ENCODE data around the gene TRA2A.

- TF ChIP-seq, protein P1, sequence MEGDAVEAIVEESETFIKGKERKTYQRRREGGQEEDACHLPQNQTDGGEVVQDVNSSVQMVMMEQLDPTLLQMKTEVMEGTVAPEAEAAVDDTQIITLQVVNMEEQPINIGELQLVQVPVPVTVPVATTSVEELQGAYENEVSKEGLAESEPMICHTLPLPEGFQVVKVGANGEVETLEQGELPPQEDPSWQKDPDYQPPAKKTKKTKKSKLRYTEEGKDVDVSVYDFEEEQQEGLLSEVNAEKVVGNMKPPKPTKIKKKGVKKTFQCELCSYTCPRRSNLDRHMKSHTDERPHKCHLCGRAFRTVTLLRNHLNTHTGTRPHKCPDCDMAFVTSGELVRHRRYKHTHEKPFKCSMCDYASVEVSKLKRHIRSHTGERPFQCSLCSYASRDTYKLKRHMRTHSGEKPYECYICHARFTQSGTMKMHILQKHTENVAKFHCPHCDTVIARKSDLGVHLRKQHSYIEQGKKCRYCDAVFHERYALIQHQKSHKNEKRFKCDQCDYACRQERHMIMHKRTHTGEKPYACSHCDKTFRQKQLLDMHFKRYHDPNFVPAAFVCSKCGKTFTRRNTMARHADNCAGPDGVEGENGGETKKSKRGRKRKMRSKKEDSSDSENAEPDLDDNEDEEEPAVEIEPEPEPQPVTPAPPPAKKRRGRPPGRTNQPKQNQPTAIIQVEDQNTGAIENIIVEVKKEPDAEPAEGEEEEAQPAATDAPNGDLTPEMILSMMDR (conservative IDR thresholded peaks at IDR 0.05; ENCODE audit: low read depth, low read length) = no peak
- TF ChIP-seq EZH2 (IDR thresholded peaks at IDR 0.05; ENCODE audit: low read length, unreplicated experiment) (no peak), EZH2phosphoT487 (IDR thresholded peaks at IDR 0.05; ENCODE audit: borderline replicate concordance, low read length) (no peak)
These were observed 1.4 kb downstream of the TRA2A start for GRCh38 chr7:23530405-23530804.
